Tibial nerve (tissue), 4 donors: ENCODE data around the gene APAF1.

Source experiments
- EP300 ChIP-seq, 2 donors: sonication (generic); formaldehyde crosslinking; IDR thresholded peaks; one replicate each; pipeline ENCODE4 v1.6.1; 2017; ENCODE audit warnings: antibody characterized with exemption in 2 of 2, mild to moderate bottlenecking in 1 of 2
- POLR2A ChIP-seq, 2 donors: fragments of 450-650 bp; IDR thresholded peaks; one replicate each; pipeline ENCODE4 v1.6.1; 2017; ENCODE audit warnings: antibody characterized with exemption in 2 of 2, mild to moderate bottlenecking in 2 of 2, moderate library complexity in 2 of 2
- TF ChIP-seq, protein P1 (sequence below), 5 experiments: fragments of 200-600 bp in 3 of 5; fragments of 450-650 bp in 2 of 5; sonication (generic) in 3 of 5; IDR thresholded peaks; one replicate each; pipeline ENCODE4 v1.5.1; 2016 to 2019; ENCODE audit warnings: antibody characterized with exemption in 5 of 5, mild to moderate bottlenecking in 3 of 5, moderate library complexity in 2 of 5

GRCh38 chr12:98601924-98602323, 43.2 kb upstream of the APAF1 start:
- TF ChIP-seq, protein P1, sequence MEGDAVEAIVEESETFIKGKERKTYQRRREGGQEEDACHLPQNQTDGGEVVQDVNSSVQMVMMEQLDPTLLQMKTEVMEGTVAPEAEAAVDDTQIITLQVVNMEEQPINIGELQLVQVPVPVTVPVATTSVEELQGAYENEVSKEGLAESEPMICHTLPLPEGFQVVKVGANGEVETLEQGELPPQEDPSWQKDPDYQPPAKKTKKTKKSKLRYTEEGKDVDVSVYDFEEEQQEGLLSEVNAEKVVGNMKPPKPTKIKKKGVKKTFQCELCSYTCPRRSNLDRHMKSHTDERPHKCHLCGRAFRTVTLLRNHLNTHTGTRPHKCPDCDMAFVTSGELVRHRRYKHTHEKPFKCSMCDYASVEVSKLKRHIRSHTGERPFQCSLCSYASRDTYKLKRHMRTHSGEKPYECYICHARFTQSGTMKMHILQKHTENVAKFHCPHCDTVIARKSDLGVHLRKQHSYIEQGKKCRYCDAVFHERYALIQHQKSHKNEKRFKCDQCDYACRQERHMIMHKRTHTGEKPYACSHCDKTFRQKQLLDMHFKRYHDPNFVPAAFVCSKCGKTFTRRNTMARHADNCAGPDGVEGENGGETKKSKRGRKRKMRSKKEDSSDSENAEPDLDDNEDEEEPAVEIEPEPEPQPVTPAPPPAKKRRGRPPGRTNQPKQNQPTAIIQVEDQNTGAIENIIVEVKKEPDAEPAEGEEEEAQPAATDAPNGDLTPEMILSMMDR (IDR thresholded peaks at IDR 0.05): no peak
- TF ChIP-seq POLR2A (IDR thresholded peaks at IDR 0.05): no peak
- no peak for TF ChIP-seq EP300 (IDR thresholded peaks at IDR 0.05)
